WTC11 (cell line): ENCODE measurements around the gene LRMDA. TPM values are rescaled to one million over a fixed set of nuclear protein-coding genes. Genes with fewer than 3 reads are reported as not detected.

Experiments
- ATAC-seq: fragments of 200-7000 bp; cut with Tn5 transposase; 2 replicates; pipeline ENCODE4 v1.10.0; 2021; ENCODE audit warnings: mild to moderate bottlenecking, moderate library complexity
- CTCF ChIA-PET: fragments of 300-600 bp; sonication (Branson Sonifier 250); formaldehyde crosslinking; loops from one replicate; lab custom pipeline; 2021; ENCODE audit warnings: antibody characterized with exemption; lab: Charles Lee
- POLR2A ChIA-PET: fragments of 350-600 bp; sonication (Branson Sonifier 250); formaldehyde crosslinking; loops from one replicate; lab custom pipeline; 2021; ENCODE audit warnings: antibody characterized with exemption; lab: Charles Lee
- DNase-seq: peaks from one replicate; pipeline ENCODE4 v3.0.0; 2021; ENCODE audit warnings: low spot score
- H3K27ac Mint-ChIP-seq: 2 replicates; pipeline ENCODE4 v1.8.0; 2021; ENCODE audit warnings: mixed read lengths
- H3K27me3 Mint-ChIP-seq: 2 replicates; pipeline ENCODE4 v1.8.0; 2021; ENCODE audit warnings: low read depth, mild to moderate bottlenecking, moderate library complexity, mixed read lengths
- H3K36me3 Mint-ChIP-seq: 2 replicates; pipeline ENCODE4 v1.8.0; 2021; ENCODE audit warnings: mixed read lengths
- H3K4me1 Mint-ChIP-seq: 2 replicates; pipeline ENCODE4 v1.8.0; 2022; ENCODE audit warnings: mixed read lengths
- H3K4me3 Mint-ChIP-seq: 2 replicates; pipeline ENCODE4 v1.8.0; 2021; ENCODE audit warnings: mild to moderate bottlenecking, moderate library complexity, mixed read lengths
- H3K9me3 Mint-ChIP-seq: 2 replicates; pipeline ENCODE4 v1.8.0; 2021; ENCODE audit warnings: mixed read lengths
- CREB1 ChIP-seq: sonication (generic); formaldehyde crosslinking; IDR thresholded peaks from 2 replicates; pipeline ENCODE4 v1.8.0; 2023; ENCODE audit warnings: mild to moderate bottlenecking, missing genetic modification reagents
- EMX1 ChIP-seq: fragments of 250-450 bp; sonication (Bioruptor Pico); IDR thresholded peaks from 2 replicates; pipeline ENCODE4 v1.8.0; 2021; ENCODE audit warnings: mild to moderate bottlenecking
- ETV6 ChIP-seq: sonication (generic); formaldehyde crosslinking; IDR thresholded peaks from 2 replicates; pipeline ENCODE4 v1.8.1; 2022; ENCODE audit warnings: mild to moderate bottlenecking, missing genetic modification reagents
- GRHL2 ChIP-seq: fragments of 250-450 bp; sonication (Bioruptor Pico); IDR thresholded peaks from 2 replicates; pipeline ENCODE4 v1.8.0; 2022; ENCODE audit warnings: mild to moderate bottlenecking, moderate library complexity; ENCODE audit not compliant: insufficient replicate concordance, severe bottlenecking
- IRF2 ChIP-seq: sonication (generic); formaldehyde crosslinking; IDR thresholded peaks from 2 replicates; pipeline ENCODE4 v1.8.0; 2022; ENCODE audit warnings: low read depth, missing genetic modification reagents, borderline replicate concordance
- JUN ChIP-seq: sonication (generic); formaldehyde crosslinking; IDR thresholded peaks from 2 replicates; pipeline ENCODE4 v1.8.0; 2023; ENCODE audit warnings: mild to moderate bottlenecking, missing genetic modification reagents
- MXD4 ChIP-seq: fragments of 250-450 bp; sonication (Bioruptor Pico); IDR thresholded peaks from 2 replicates; pipeline ENCODE4 v1.8.0; 2021; ENCODE audit warnings: mild to moderate bottlenecking, moderate library complexity, borderline replicate concordance
- RELA ChIP-seq: sonication (generic); formaldehyde crosslinking; IDR thresholded peaks from 2 replicates; pipeline ENCODE4 v1.8.1; 2022; ENCODE audit warnings: missing genetic modification reagents, mild to moderate bottlenecking, borderline replicate concordance
- TCF7 ChIP-seq: sonication (generic); formaldehyde crosslinking; IDR thresholded peaks from 2 replicates; pipeline ENCODE4 v1.8.0; 2022; ENCODE audit warnings: mild to moderate bottlenecking, low read depth, missing genetic modification reagents, moderate library complexity
- TEAD1 ChIP-seq: sonication (generic); formaldehyde crosslinking; IDR thresholded peaks from 2 replicates; pipeline ENCODE4 v1.8.0; 2022; ENCODE audit warnings: mild to moderate bottlenecking, missing genetic modification reagents
- ZBTB21 ChIP-seq: sonication (generic); formaldehyde crosslinking; IDR thresholded peaks from 2 replicates; pipeline ENCODE4 v1.8.1; 2023; ENCODE audit warnings: mild to moderate bottlenecking, missing genetic modification reagents, borderline replicate concordance
- ZNF138 ChIP-seq: sonication (generic); formaldehyde crosslinking; conservative IDR thresholded peaks from 2 replicates; pipeline ENCODE4 v1.8.1; 2022; ENCODE audit warnings: mild to moderate bottlenecking, moderate library complexity, missing genetic modification reagents
- ZNF263 ChIP-seq: sonication (generic); formaldehyde crosslinking; IDR thresholded peaks from 2 replicates; pipeline ENCODE4 v1.8.1; 2022; ENCODE audit warnings: low read depth, mild to moderate bottlenecking, moderate library complexity, missing genetic modification reagents
- ZNF423 ChIP-seq: fragments of 250-450 bp; sonication (Bioruptor Pico); IDR thresholded peaks from 2 replicates; pipeline ENCODE4 v2.1.2; 2022; ENCODE audit warnings: mild to moderate bottlenecking, moderate library complexity
- ZNF671 ChIP-seq: fragments of 250-450 bp; sonication (Bioruptor Pico); IDR thresholded peaks from 2 replicates; pipeline ENCODE4 v1.8.0; 2021; ENCODE audit warnings: mild to moderate bottlenecking
- total RNA-seq: library from RNA; stranded (reverse); gene quantifications from 3 replicates; pipeline ENCODE4 v1.2.3, GENCODE V29; 2021
- TF ChIP-seq, protein P1 (sequence below): fragments of 200-600 bp; IDR thresholded peaks from 2 replicates; pipeline ENCODE4 v1.8.0; 2022; ENCODE audit warnings: antibody characterized with exemption
- TF ChIP-seq, protein P2 (sequence below): sonication (generic); formaldehyde crosslinking; IDR thresholded peaks from 2 replicates; pipeline ENCODE4 v1.8.1; 2022; ENCODE audit warnings: mild to moderate bottlenecking, missing genetic modification reagents, moderate library complexity, borderline replicate concordance
- TF ChIP-seq, protein P3 (sequence below): sonication (generic); formaldehyde crosslinking; IDR thresholded peaks from 2 replicates; pipeline ENCODE4 v1.8.1; 2023; ENCODE audit warnings: mild to moderate bottlenecking, missing genetic modification reagents, moderate library complexity
- TF ChIP-seq, protein P4 (sequence below): sonication (generic); formaldehyde crosslinking; IDR thresholded peaks from 2 replicates; pipeline ENCODE4 v1.8.1; 2022; ENCODE audit warnings: low read depth, missing genetic modification reagents, borderline replicate concordance
- TF ChIP-seq, protein P5 (sequence below): fragments of 250-450 bp; sonication (Bioruptor Pico); IDR thresholded peaks from 2 replicates; pipeline ENCODE4 v1.8.0; 2021; ENCODE audit warnings: mild to moderate bottlenecking
- TF ChIP-seq, protein P6 (sequence below): sonication (generic); formaldehyde crosslinking; IDR thresholded peaks from 2 replicates; pipeline ENCODE4 v1.8.1; 2023; ENCODE audit warnings: mild to moderate bottlenecking, missing genetic modification reagents

LRMDA gene
- total RNA-seq, 1 experiment from 2014 or later = 0.92 TPM

DNA sequence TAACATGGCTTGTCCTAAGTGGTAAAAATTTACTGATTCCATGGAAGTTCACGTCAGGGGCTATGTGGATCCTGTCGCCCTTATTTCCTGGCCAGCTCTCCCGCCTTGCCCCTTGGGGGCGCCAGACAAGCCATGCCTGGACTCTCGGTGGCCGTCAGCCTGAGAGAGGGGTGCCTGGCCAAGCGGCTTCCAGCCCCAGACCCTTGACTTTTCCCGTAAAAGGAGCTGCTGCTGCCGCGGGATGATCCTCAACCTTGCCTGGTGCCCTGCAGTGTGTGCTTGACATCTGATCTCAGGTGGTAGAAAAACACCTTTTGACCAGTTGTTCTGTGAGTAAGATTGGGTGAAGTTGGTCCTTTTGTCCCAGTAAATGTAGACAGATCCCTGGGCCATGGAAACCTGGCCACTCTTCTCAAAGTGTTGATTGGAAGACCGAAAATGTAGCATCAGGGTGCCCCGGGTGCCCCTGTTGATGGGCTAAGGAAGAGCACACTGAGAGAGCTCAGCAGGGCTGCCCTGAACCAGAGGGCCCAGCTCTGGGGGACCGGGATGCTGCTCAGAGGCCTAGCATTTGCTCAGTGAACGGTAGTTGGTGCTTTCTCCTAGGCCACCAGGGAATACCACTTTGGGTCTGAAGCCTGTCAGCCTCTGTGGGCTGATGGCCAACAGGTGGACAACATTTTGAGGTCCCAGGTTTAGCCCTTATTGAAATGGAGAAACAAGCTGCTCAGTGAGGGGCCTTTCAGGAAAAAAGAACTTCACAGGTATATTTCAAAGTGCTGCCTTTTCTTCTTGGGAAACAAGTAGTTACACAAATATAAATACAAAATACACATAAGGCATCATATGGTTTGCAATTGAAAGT, 162.5 kb downstream of the LRMDA start:
- 0 out of 2 replicates have a peak, but pooled peaks have one; percentile 28 for TF ChIP-seq TEAD1 (CRISPR knock-in tag)
- TF ChIP-seq RELA = no peak
- TF ChIP-seq, protein P1, sequence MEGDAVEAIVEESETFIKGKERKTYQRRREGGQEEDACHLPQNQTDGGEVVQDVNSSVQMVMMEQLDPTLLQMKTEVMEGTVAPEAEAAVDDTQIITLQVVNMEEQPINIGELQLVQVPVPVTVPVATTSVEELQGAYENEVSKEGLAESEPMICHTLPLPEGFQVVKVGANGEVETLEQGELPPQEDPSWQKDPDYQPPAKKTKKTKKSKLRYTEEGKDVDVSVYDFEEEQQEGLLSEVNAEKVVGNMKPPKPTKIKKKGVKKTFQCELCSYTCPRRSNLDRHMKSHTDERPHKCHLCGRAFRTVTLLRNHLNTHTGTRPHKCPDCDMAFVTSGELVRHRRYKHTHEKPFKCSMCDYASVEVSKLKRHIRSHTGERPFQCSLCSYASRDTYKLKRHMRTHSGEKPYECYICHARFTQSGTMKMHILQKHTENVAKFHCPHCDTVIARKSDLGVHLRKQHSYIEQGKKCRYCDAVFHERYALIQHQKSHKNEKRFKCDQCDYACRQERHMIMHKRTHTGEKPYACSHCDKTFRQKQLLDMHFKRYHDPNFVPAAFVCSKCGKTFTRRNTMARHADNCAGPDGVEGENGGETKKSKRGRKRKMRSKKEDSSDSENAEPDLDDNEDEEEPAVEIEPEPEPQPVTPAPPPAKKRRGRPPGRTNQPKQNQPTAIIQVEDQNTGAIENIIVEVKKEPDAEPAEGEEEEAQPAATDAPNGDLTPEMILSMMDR = peak; percentile 49
- TF ChIP-seq ZBTB21 = no peak
- TF ChIP-seq, protein P2, sequence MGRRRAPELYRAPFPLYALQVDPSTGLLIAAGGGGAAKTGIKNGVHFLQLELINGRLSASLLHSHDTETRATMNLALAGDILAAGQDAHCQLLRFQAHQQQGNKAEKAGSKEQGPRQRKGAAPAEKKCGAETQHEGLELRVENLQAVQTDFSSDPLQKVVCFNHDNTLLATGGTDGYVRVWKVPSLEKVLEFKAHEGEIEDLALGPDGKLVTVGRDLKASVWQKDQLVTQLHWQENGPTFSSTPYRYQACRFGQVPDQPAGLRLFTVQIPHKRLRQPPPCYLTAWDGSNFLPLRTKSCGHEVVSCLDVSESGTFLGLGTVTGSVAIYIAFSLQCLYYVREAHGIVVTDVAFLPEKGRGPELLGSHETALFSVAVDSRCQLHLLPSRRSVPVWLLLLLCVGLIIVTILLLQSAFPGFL (CRISPR knock-in tag) = no peak
- TF ChIP-seq, all 79 proteins: peak for 2
- H3K36me3 Mint-ChIP-seq = no peaks in the 10 kb centered on the region
- 0 out of 2 replicates have a peak, but pooled peaks cover 3% of the 10 kb centered on the region for H3K9me3 Mint-ChIP-seq
- H3K27me3 Mint-ChIP-seq = peaks cover 42% of the 10 kb centered on the region
- ATAC-seq (peak; percentile 87), DNase-seq (peak; percentile 75)
- H3K4me1 Mint-ChIP-seq = peaks cover 45% of the 10 kb centered on the region
- no peak overlapping the region for H3K27ac Mint-ChIP-seq
- CTCF ChIA-PET = interaction anchor here (0.6 to 1.6 kb wide), 33 partner anchors 8 to 709 kb away, joined by 3 to 10 read pairs (median 4); partner anchors contain the start of gene ZNF503
- POLR2A ChIA-PET = no interaction called here
- no peak overlapping the region for H3K4me3 Mint-ChIP-seq

DNA sequence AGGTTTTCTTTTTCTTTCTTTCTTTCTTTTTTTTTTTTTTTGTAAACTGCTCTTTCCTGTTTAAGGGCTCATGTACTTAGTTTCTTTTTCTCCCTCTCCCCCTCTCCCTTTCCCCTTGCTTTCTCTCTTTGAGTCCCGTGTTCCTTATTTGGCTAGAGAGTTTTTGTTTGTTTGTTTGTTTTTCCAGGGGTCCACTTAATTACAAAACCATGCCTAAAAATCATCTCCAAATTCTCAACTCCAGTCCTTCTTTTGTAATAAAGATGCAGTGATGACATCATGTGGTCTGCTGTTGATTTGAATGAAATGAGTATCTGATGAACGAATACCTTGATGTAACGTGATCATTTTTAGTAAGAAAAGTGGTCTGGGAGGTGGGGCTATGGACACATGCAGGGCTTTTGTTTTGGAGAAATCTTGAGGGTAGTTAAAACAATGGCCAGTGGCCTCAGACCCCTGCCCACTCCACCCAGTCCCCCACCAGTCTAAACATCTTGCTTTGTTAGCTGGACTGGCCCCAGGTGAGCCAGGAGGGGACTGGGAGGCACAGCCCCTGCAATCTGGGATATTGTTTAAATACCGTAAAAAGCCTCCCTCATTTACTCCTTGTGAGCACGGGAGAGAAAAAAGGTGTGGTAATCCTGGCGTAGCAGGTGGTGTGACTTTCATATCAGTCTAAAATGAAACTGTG, 165.7 kb downstream of the LRMDA start:
- 0 out of 2 replicates have a peak, but pooled peaks cover 3% of the 10 kb centered on the region for H3K9me3 Mint-ChIP-seq
- ChIA-PET CTCF (interaction anchor here (0.6 to 1.5 kb wide), 2 partner anchors 197 to 439 kb away, joined by 4 read pairs; no protein-coding TSS in a partner anchor), POLR2A (no interaction called here)
- 0 out of 2 replicates have a peak overlapping the region, but pooled peaks have one; percentile 20 for H3K4me3 Mint-ChIP-seq
- DNase-seq (no peak), ATAC-seq (peak; percentile 23; the same call in 1 of the 2 replicates)
- TF ChIP-seq EMX1 (CRISPR knock-in tag) = no peak
- no peak for TF ChIP-seq MXD4 (CRISPR knock-in tag)
- no peak for TF ChIP-seq ETV6
- no peak for TF ChIP-seq ZNF138
- no peak for TF ChIP-seq GRHL2 (CRISPR knock-in tag)
- no peak for TF ChIP-seq JUN (CRISPR knock-in tag)
- TF ChIP-seq CREB1 = no peak
- TF ChIP-seq TCF7 = no peak
- TF ChIP-seq, protein P3, sequence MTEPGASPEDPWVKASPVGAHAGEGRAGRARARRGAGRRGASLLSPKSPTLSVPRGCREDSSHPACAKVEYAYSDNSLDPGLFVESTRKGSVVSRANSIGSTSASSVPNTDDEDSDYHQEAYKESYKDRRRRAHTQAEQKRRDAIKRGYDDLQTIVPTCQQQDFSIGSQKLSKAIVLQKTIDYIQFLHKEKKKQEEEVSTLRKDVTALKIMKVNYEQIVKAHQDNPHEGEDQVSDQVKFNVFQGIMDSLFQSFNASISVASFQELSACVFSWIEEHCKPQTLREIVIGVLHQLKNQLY (CRISPR knock-in tag) = no peak
- peaks cover 63% of the 10 kb centered on the region for H3K4me1 Mint-ChIP-seq
- peaks cover 68% of the 10 kb centered on the region for H3K27me3 Mint-ChIP-seq
- no peaks in the 10 kb centered on the region for H3K36me3 Mint-ChIP-seq
- no peak overlapping the region for H3K27ac Mint-ChIP-seq

DNA sequence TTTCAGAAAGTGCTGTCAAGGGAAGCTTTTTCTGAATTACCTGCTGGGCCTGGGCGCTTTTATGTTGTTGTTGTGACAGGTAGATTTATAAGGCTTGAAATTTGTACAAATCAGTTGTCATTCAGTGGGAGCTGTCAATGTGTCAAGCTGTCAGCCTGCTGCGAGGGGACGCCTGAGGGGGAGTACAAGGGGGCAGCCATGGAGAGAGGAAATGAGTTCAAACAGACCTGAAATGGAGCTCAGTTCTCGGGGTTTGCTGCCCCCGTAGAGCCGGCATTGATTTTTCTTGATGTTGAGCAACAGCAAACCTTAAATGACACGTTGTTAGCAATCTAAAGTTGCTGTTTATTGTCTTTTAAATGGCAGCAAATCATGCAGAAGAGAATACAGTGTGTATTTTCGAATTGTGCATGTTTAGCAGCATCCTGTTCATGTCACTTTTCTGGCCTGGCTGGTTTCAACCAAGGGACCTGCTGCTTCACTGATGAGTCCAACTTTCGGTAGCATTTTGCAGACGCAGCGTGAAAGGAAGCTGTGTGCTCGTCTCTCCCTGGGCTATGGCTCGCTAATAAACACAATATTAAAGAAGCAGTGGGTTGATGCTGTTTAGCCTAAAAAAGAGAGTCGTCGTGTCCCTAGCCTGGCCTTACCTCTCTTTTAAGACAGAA, 166.5 kb downstream of the LRMDA start:
- CTCF ChIA-PET = interaction anchor here (0.6 kb wide), 1 partner anchor 198 kb away, joined by 4 read pairs; no protein-coding TSS in a partner anchor
- Mint-ChIP-seq H3K4me3 (no peak overlapping the region), H3K4me1 (peaks cover 58% of the 10 kb centered on the region), H3K9me3 (0 out of 2 replicates have a peak, but pooled peaks cover 3% of the 10 kb centered on the region), H3K36me3 (no peaks in the 10 kb centered on the region), H3K27me3 (peaks cover 71% of the 10 kb centered on the region), H3K27ac (no peak overlapping the region)
- ATAC-seq = no peak
- DNase-seq = no peak
- POLR2A ChIA-PET = no interaction called here
- TF ChIP-seq, protein P4, sequence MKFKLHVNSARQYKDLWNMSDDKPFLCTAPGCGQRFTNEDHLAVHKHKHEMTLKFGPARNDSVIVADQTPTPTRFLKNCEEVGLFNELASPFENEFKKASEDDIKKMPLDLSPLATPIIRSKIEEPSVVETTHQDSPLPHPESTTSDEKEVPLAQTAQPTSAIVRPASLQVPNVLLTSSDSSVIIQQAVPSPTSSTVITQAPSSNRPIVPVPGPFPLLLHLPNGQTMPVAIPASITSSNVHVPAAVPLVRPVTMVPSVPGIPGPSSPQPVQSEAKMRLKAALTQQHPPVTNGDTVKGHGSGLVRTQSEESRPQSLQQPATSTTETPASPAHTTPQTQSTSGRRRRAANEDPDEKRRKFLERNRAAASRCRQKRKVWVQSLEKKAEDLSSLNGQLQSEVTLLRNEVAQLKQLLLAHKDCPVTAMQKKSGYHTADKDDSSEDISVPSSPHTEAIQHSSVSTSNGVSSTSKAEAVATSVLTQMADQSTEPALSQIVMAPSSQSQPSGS = no peak
- TF ChIP-seq ZNF263 (CRISPR knock-in tag) = no peak
- no peak for TF ChIP-seq EMX1 (CRISPR knock-in tag)
- TF ChIP-seq ZNF671 = no peak
- no peak for TF ChIP-seq ZNF423 (CRISPR knock-in tag)
- TF ChIP-seq, protein P5, sequence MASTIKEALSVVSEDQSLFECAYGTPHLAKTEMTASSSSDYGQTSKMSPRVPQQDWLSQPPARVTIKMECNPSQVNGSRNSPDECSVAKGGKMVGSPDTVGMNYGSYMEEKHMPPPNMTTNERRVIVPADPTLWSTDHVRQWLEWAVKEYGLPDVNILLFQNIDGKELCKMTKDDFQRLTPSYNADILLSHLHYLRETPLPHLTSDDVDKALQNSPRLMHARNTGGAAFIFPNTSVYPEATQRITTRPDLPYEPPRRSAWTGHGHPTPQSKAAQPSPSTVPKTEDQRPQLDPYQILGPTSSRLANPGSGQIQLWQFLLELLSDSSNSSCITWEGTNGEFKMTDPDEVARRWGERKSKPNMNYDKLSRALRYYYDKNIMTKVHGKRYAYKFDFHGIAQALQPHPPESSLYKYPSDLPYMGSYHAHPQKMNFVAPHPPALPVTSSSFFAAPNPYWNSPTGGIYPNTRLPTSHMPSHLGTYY (CRISPR knock-in tag) = no peak
- no peak for TF ChIP-seq IRF2
- TF ChIP-seq, protein P6, sequence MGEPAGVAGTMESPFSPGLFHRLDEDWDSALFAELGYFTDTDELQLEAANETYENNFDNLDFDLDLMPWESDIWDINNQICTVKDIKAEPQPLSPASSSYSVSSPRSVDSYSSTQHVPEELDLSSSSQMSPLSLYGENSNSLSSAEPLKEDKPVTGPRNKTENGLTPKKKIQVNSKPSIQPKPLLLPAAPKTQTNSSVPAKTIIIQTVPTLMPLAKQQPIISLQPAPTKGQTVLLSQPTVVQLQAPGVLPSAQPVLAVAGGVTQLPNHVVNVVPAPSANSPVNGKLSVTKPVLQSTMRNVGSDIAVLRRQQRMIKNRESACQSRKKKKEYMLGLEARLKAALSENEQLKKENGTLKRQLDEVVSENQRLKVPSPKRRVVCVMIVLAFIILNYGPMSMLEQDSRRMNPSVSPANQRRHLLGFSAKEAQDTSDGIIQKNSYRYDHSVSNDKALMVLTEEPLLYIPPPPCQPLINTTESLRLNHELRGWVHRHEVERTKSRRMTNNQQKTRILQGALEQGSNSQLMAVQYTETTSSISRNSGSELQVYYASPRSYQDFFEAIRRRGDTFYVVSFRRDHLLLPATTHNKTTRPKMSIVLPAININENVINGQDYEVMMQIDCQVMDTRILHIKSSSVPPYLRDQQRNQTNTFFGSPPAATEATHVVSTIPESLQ (CRISPR knock-in tag) = no peak
